Fibroblast of mammary gland (primary cell): ENCODE data around the gene PARD3B.

Source experiments
- DNase-seq: peaks from one replicate; pipeline ENCODE4 v3.0.0-alpha.2; 2010; ENCODE audit warnings: low read depth
- H3K4me3 ChIP-seq: 2 replicates; pipeline ENCODE4 v1.5.1; 2011; ENCODE audit warnings: low read depth, mild to moderate bottlenecking, low read length, moderate library complexity; ENCODE audit not compliant: control insufficient read depth
- CTCF ChIP-seq: conservative IDR thresholded peaks from 2 replicates; pipeline ENCODE4 v1.5.1; 2011; ENCODE audit warnings: low read depth, low read length, inconsistent platforms; ENCODE audit not compliant: control insufficient read depth, insufficient read depth

PARD3B gene

GRCh38 chr2:205002390-205002789, 457.1 kb downstream of the PARD3B start:
- TF ChIP-seq CTCF = no peak
- DNase-seq = no peak
- no peak overlapping the region for H3K4me3 ChIP-seq

- no peak for TF ChIP-seq CTCF
These were observed 458.0 kb downstream of the PARD3B start for GRCh38 chr2:205003288-205003687.

GRCh38 chr2:205010196-205010595, 464.9 kb downstream of the PARD3B start:
- DNase-seq = no peak
- no peak overlapping the region for H3K4me3 ChIP-seq
- TF ChIP-seq CTCF = no peak

More at GRCh38 chr2:205003288-205003687, 458.0 kb downstream of the PARD3B start:
- no peak for DNase-seq
- H3K4me3 ChIP-seq = no peak overlapping the region

- no peak for DNase-seq
- H3K4me3 ChIP-seq = no peak overlapping the region
- no peak for TF ChIP-seq CTCF
These were observed 465.8 kb downstream of the PARD3B start for GRCh38 chr2:205011031-205011430.

- DNase-seq = no peak
- TF ChIP-seq CTCF = no peak
- H3K4me3 ChIP-seq = no peak overlapping the region
These were observed 467.7 kb downstream of the PARD3B start for GRCh38 chr2:205012961-205013360.

- H3K4me3 ChIP-seq = no peak overlapping the region
- no peak for TF ChIP-seq CTCF
- no peak for DNase-seq
These were observed 468.3 kb downstream of the PARD3B start for GRCh38 chr2:205013586-205013985.

GRCh38 chr2:205014201-205014600, 468.9 kb downstream of the PARD3B start:
- no peak for DNase-seq
- H3K4me3 ChIP-seq = no peak overlapping the region
- no peak for TF ChIP-seq CTCF
